Measurements from ENCODE around the gene ITPRID2.

The ITPRID2 gene

DNA sequence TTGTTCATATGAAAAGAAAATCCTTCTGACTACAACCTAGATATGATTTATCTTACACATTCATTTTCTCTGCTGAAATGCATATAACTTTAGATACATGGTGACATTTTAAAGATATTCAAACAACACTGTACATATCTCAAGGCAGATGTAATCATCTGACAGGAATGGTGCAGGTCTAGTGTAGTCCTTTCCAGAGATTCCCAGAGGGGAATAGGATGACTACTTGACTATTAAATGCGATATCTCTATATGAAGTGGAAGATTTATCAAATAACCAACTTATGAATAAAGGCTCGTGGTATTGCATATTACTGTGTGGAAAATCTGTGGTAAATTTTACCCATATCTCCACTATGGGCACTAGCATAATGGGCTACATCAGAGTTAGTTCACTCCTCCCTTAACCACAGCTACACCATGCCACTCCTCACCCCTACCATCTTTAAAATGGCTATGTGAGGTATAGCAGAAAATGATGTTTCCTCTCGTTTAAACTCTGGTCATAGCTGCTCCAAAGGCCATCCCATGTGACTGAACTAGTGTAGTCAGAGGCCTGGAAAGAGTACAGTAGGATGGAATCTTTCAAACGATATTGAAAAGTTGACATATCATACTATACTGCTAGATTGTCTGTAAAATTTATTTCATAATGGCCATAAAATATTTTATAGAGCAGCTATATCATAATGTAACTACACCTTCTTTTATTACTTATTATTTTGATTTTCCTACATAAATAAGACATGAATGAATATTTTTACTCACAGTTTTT is 9.1 kb upstream of the ITPRID2 start:
- DNase-seq, result no peak

DNA sequence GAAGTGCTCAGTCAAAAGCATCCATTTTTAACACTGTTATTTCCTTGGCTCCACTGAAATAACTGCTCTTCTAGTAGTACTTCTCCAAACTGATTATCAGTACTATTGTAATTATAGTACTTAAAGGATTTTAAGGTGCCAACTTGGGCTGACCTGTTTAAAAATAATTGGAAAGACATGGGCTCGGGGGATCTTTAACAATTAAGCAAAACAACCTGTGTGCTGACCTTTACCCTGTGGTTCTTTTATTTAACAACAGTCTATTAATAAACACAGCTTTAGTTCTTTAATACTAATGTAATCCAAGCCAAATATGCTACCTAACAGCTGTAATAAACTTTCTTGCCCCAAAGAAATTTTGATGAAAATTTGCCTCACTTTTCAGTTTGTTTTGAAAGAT is 6.9 kb upstream of the ITPRID2 start:
- no peak for DNase-seq

DNA sequence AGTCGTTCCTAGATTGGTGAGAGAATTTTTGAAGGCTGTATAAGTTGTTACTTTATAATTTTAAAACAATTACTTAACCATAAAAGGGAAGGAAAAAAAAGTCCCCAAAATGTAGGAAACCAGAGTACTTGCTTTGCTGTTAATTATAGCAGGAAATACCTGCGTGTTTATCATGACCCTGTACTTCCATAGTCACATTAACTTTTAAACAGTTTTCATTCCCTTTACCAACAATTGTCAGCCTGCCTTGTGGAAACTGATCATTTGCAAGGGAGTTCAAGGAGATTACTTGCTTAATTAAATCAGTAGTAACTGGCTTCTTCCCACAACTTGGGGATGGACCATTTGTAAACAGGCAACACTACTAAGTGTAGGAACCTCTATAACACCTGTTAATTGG is 6.4 kb upstream of the ITPRID2 start:
- DNase-seq, result no peak

DNA sequence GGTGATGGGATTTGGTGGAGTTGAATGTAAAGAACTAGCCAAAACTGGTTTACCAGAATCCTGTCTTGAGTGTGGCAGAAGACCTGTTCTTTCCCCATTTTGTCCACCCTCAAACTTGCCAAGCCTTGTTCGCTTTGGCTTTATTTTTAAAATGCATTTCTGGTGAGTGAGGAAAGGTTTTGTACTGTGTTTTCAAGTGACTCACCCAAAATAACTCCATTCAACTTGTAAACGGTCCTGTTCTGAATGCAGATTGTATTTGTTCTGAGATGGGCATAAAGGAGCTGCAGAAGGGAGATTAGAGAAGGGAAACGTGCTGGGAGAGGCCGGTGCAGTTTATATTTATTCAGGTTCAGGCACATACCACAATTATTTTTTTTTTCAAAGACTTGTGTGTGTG is 5.3 kb upstream of the ITPRID2 start:
- DNase-seq, result no peak

DNA sequence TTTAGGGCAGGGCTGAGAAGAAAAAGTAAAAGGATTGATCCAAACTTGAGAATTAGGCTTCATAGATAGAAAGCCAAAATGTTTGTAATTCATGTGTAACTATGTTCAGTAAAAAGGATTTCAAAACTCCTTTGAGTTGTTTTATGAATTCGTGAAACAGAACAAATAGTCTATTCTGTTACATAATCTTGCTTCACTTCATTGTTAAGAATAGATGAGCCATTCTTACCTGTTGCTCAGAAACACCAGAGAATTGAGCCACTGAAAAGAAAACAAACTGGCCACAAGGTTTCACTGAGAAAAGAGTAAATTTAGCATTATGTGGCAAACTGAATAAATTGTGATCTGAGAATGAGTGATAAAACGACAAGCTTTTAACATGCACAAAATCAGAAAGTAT is 4.5 kb upstream of the ITPRID2 start:
- DNase-seq, result no peak

DNA sequence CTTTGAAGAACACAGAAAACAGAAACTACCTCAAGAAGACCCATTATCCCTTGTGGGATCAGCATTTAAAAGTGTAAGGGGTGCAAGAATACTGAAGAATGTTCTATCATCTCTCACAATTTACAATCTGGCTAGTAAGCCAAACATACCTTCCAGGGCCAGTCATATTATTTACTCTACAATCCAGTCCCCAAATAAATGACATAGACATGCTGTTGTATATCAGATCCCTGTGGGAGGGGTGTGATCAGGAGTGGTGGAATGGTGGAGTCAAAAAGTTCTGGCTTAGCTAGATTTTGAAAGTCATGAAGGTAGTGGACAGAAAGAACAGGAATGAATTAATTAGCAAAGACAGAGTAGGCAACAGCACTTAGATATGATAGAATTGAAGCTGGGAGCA is 1.8 kb upstream of the ITPRID2 start:
- DNase-seq, result no peak

DNA sequence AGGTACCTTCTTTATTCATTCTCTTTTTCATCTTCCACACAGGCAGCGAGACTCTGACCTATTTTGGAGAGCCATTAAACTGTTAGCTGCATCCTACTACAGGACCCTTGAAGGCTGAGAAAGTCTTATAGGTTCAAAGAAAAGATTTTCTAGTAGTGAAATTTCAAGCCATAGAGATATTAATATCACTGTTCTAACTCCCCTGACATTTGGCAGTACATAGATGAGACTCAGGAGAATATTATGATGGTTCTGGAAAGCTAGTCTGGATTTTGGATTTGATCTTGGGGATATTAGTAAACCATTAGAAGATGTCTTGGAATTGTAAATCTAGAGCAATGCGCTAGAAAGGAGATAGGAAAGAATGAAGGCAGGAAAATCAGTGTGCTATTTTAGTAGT is 1.3 kb upstream of the ITPRID2 start:
- DNase-seq, result no peak

DNA sequence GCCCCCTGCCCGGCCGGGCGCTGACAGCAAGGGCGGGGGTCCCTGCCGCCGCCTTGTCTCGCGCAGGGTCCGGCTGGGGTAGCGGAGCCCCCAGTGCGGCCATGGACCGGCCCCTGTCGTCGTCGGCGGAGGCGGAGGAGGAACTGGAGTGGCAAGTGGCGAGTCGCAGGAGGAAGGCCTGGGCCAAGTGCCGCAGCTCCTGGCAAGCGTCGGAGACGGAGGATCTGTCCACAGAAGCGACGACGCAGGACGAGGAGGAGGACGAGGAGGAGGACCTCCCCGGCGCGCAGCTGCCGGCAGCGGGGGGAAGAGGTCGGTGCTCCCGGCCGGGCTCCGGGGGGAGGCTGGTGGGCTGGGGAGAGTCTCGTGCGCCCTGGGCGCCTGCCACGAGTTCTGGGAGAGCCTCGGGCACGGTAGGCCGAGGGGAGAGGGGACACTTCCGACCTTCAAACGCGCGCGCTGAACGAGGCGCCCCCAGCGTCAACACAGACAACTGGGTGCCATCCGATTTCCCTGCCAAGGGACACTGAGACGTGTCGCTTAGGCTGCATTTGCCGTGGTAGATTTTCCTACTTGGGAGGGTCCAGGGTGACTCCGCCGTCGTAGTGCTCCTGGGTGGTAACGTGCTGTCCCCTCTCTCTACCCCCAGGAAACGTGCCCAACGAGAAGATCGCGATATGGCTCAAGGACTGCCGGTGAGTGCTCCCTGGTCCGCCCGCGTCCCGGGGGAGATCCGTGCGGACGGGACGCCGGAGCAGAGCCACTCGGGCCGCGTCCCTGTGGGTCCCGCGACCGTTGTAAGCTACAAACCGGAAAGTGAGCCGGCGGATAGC is 652 bp downstream of the ITPRID2 start:
- DNase-seq, result peak; percentile 61

DNA sequence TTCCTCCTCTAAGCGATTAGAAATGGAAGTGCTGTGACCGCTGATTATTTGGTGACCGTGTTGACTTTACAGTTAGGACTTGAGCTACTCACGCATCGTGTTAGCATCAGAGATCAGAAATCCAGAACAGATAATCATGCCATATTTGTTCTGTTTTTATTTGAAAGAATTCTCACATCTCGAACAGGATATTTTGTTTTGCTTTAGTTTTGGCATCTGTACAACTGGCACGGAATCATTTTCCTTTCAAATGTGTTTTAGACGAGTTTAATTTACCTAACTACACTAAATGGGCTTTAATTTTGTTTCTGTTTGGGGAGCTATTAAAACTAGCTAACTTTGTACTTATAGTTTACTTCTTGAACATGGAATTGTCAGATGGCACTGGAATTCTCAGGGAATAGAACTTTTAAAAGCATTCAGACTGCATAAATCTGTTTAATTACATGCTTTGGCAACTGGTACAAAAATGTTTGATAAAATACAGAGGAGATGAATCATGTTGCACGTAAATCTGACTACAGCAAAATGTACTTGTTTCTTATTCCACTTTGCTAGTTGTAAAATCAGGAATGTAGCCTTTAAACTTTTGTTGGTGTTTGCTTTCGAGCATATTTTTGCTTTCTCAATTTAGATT is 1.4 kb downstream of the ITPRID2 start:
- no peak for DNase-seq

DNA sequence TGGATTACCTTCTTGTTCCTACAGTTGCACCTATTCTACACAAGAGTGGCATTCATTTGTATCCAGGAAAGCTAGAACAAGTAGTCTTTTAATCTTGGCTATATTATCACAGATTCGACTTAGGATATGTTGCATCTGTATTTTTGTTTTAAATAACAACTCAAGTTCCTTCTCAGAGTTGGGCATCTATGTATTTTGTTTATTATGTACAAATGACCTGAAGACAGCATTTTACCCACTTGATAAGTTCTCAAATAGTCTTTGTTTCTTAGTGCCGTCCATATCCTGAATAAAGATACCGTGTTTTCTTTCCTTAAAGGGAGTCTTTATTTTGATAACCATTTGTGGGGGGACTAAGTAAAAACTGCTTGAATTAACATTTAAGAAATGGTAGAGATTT is 2.9 kb downstream of the ITPRID2 start:
- no peak for DNase-seq

DNA sequence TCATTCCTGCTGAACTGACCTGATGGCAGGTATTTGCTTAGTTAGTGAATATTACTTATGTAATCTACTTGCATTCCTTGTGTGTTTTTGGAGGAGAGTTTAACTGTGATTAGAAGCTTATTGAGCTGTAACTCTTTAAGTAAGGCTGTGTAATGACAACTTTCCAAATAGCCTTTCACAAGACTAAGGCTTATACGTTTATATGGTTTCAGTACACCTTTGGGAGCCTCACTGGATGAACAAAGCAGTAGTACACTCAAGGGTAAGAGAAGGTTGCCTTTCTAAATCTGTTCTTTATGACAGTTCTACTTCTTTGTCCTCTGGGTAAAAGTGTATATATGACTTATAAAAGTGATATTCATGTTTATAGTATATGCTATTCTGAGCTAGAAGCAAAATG is 4.3 kb downstream of the ITPRID2 start:
- DNase-seq, result no peak

DNA sequence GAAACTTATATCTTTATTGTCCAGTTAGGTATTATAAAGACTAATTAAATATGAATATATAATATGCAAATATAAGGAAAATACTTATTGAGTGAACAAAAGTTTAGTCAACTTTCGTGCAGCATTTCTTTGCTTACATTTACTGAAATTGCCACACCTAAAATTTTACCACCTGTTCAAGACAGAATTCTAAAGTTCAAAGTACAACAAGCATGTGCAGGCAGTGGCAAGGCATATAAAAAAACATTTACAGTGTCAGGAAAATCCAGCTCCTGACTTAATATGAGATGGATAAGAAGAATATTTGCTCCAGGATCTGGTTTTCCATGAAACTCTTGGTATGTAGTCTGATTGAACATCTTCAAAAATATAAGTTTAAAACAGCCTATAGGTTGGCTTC is 4.8 kb downstream of the ITPRID2 start:
- DNase-seq, result no peak

DNA sequence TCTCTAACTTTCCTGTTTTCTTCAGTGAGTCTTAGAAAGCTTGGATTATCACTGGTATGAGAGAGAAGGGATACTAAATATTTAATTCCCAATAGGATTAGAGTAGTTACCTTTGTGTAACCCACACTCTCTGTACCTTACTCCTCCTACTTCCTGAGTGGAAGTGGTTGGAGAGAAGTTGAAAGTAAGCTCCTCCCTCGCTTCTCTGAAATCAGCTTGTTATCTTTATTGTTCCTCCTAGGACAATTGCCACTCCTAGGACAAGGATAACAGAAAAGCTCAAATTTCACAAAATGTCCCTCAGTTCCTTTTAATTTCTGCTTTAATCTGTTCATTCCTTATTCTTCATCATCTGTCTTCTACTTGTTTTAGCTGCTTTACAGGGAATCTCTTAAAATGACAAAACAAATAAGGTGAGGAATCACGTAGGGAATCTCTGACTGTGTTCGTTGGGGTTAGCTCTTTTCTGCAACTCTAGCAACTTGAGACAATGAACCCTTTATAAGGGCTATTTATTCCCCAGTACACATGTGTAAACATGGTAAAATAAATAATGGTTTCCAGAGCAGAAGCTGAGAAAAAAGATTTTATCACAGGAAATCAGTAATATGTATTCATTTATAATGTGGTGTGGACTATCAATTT is 8.6 kb downstream of the ITPRID2 start:
- DNase-seq, result no peak

DNA sequence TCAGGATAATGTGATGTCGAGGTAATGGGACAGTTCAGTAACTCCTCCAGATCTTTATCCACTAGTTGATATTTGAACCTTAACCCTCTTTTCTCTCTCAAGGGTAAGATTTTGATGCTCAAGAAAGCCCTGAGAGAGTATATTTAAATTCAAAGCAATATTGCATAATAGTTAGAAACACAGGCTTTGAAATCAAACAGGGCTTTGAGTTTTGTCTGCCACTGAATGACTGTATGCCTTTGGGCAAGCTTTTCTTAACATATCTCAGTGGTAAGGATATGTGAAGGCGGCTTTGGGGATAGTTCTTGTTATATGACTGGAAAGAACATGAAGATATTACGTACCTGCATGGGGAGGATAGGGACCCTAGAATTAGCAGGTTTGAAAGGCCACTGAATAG is 11.1 kb downstream of the ITPRID2 start:
- DNase-seq, result no peak

DNA sequence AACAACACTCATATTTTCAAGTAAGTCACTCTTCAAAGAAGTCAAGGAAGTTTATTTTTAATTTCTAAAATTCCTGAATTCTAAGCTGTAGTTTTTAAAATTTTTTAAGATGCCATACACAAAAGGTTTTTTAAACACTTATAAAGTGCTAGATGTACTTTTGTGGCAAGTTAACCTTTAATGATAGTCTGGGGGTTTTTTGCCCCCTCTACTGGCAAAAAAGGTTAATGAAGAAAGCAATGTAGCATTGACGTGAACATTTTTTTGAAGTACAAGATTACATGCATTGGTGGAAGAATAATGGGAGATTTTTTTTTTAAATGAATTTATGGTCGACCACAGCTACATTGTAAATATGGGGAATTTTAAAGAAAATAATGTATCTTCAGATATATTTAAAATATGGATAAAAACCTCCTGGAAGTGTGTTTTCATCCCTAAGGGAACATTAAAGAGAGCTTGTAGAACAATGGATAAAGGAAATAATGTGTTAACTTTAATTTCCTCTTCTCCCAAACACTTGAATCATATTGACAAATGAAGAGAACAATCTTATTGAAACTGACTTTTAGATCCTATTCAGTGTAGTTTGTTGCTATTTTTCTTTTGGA is 12.6 kb downstream of the ITPRID2 start:
- no peak for DNase-seq

DNA sequence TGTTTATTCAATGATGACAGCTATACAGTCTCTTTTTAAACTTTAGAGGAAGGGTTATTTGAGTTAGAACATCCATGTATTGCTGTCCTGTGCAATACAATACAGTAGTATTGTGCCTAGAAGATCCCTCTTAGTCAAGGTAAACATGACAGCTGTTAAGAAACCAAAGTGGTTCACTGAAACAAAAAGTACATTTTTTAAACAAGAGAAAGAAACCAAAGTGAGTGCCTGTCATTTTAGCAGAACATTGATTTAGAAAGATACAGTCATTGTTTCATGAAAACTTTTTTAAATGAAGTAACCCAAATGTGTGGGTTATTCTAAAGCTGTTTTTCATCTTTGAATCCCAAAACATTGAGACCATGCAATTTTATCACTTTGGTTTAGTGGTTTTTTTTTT is 15.5 kb downstream of the ITPRID2 start:
- DNase-seq, result no peak

DNA sequence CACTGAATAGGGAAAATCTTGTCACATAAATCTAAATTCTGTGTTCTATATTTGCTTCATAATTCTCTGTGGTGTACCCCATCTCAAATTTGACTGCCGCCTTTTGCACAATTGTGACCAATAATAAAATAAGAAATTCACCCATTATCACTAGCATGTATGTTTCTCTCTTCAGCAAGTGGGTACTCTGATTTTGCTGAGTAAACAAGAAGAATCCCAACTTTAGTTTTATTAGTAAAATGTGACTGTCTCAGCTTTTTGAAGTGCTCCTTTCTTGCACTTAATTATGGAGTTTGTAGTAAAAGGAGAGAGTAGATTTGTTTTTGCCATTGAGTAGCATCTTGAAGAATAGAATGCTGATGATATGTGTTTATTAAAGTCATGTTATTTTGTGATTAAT is 16.1 kb downstream of the ITPRID2 start:
- no peak for DNase-seq

DNA sequence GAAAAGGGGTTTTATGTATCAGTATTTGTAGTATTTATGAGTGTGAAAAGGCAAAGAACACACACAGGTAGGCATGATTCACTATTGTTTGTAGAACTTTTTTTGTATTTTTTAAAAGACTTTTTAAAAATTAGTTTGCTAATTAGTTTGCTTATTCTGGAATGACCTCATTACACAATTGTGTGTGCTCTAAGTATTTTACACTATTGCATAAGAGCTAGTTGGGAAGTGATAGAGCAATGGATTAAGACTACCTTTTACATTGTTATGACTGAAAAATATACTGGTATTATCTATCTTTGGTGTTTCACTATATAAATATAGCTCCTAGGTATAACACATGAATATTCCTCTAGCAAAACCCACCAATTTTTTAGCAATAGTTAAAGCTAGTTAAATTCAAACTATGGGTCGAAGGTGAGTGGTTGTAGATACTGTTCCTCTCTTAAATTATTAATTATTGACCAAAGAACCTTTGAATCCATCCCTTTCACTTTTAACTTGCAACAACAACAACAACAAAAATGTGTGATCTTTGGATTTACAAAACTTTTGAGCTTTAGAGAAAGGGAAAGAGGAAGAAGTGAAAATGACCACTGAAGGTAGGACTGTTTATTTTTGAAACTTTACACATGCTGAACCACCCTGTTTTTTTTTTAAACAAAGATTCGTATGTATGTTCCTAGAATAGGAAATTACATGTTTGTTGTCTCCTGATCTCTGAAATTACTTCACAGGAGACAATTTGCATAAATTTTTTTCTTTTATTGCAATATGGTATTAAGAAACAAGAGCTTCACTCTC is 18.7 kb downstream of the ITPRID2 start:
- no peak for DNase-seq

DNA sequence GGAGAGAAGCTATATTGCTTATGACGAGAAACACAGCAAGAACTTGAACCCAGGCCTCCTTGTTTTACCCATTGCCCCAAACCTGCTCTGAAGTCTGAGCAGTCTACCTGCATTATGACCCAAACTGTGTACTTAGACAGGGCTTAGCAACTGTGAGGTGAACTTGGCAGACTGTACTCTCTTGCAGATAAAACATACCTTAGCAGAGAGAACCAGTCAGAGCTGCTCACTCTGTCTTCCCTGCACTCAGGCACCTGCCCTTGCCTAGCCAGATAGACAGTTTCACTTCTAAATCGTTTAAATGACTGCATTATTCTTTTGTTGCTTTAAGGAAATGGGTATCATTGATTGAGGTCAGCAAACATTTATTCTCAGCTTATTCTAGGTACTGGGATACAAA is 20.3 kb downstream of the ITPRID2 start:
- DNase-seq, result no peak

DNA sequence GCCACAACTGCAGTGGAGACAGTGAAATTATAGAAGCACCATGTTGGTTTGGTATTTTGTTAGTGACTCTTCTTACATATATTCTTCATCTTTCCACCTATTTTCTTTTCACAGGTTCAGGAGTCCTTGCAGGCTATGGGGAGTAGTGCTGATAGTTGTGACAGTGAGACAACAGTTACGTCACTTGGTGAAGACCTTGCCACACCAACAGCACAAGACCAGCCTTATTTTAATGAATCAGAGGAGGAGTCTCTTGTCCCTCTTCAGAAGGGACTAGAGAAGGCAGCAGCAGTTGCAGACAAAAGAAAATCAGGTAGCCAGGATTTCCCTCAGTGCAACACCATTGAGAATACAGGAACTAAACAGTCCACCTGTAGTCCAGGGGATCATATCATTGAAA is 23.6 kb downstream of the ITPRID2 start:
- no peak for DNase-seq

DNA sequence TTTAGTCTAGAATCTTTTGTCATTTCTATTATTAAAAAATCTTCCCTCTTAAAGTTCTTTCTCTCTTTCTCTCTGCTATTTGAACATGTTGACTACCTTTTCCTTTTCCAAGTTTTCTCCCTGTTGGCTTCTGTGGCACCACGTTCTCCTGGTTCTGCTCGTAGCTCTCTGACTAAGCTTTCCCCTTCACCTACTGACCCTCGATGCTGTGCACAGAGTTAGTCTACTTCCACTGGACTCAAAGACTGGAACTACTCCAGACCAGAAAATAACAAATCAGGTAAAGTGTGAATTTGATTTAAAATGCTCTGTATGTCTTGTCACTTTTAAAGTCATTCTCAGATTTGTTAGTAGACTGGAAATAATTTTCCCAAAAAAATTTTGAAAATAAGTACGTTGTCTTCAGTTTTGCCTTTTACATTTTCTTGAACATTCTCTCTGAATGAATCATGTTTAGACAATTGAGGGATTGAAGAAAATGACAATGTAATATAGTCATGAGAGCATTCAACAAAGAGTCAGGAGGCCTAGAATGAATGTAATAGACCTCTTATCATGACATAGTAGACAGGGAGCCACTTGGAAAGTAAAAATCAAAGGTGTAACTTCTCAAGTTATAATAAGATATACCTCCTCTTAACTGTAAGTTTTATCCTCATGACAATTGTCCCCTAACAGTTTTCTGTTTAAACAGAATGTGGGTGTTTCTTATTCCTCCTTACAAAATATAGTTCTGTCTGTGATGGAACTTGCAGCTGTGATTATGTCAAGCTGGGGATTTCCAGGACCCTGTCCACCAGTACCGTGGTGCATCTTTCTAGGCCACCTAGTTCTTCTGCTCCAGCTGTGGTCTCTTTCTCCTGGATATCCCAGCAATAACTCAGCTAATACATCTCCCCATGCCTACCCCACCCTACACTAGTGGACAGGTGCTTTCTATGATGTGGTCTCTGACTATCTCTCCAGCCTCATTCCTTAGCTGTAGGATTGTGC is 25.5 kb downstream of the ITPRID2 start:
- no peak for DNase-seq

Data from activated CD8-positive, alpha-beta memory T cell treated with anti-CD3 and anti-CD28 coated beads, Interleukin-2, amount 50 U/mL, for 4 hours (primary cell).